ENCODE data around the gene MAP4K4. TPM values are rescaled to one million over a fixed set of nuclear protein-coding genes. Genes with fewer than 3 reads are reported as not detected.
A peak's percentile ranks its signal among the peaks of the same experiment; 100 is the strongest.

The MAP4K4 gene
- total and polyA plus RNA-seq, 7 experiments from 2014 or later = 13.6 to 138 (median 121) TPM

- H3K4me1 Mint-ChIP-seq = peaks cover 39 to 92% (median 88%) of the 10 kb centered on the region in 7 donors
- peak overlapping the region in 2 of 10 donors; percentile 7 to 42 for H3K4me3 Mint-ChIP-seq
- intact Hi-C loops (cut with micrococcal nuclease) = loop anchor here in 1 of 2 donors (1.0 kb wide), 1 partner anchor 16 kb away; no protein-coding TSS in a partner anchor
- DNase-seq (no peak), ATAC-seq (no peak)
- ChIA-PET CTCF (interaction anchor here (0.7 kb wide), 1 partner anchor 119 kb away, joined by 6 read pairs; no protein-coding TSS in a partner anchor), POLR2A (interaction anchor here (0.6 kb wide), 1 partner anchor 51 kb away, joined by 3 read pairs; no protein-coding TSS in a partner anchor)
- peak overlapping the region in 7 of 9 donors; percentile 12 to 38 (median 34) for H3K27ac Mint-ChIP-seq
- Histone ChIP-seq H3K36me3 (ENCODE audit: control insufficient read depth in 2 of 3, insufficient read depth in 3 of 3, low read length in 3 of 3) (peaks cover 0 to 6% (median 0%) of the 10 kb centered on the region in 3 experiments), H3K27me3 (ENCODE audit: control insufficient read depth in 2 of 2, insufficient read depth in 2 of 2, low read length in 2 of 2) (no peaks in the 10 kb centered on the region), H3K27ac (ENCODE audit: low read depth, low read length) (no peak overlapping the region), H3K9me3 (ENCODE audit: control insufficient read depth in 2 of 3, low read length in 3 of 3) (no peaks in the 10 kb centered on the region), H3K4me3 (ENCODE audit: low read length) (no peak overlapping the region), H3K4me1 (ENCODE audit: control insufficient read depth in 2 of 2, insufficient read depth in 2 of 2, low read length in 2 of 2) (peaks cover 5 to 30% of the 10 kb centered on the region in 2 donors)
- peaks cover 0 to 26% (median 22%) of the 10 kb centered on the region in 5 donors for H3K36me3 Mint-ChIP-seq
- no peaks in the 10 kb centered on the region for H3K27me3 Mint-ChIP-seq
- peaks cover 0 to 4% (median 0%) of the 10 kb centered on the region in 11 donors for H3K9me3 Mint-ChIP-seq
Measured at GRCh38 chr2:101807242-101807641, 109.7 kb downstream of the MAP4K4 start.

GRCh38 chr2:101808006-101808562 lies 110.6 kb downstream of the MAP4K4 start:
- peaks cover 0 to 6% (median 0%) of the 10 kb centered on the region in 3 experiments for H3K36me3 ChIP-seq (ENCODE audit: control insufficient read depth in 2 of 3, insufficient read depth in 3 of 3, low read length in 3 of 3)
- peaks cover 5 to 27% of the 10 kb centered on the region in 2 donors for H3K4me1 ChIP-seq (ENCODE audit: control insufficient read depth in 2 of 2, insufficient read depth in 2 of 2, low read length in 2 of 2)
- H3K36me3 Mint-ChIP-seq = peaks cover 0 to 26% (median 24%) of the 10 kb centered on the region in 5 donors
- no peaks in the 10 kb centered on the region for H3K27me3 Mint-ChIP-seq
- peak overlapping the region in 1 of 10 donors; percentile 9 for H3K4me3 Mint-ChIP-seq
- no peak for ATAC-seq
- H3K27ac ChIP-seq (ENCODE audit: low read depth, low read length) = no peak overlapping the region
- CTCF ChIA-PET = interaction anchor here (0.6 kb wide), 1 partner anchor 65 kb away, joined by 3 read pairs; no protein-coding TSS in a partner anchor
- no peak for DNase-seq
- no peaks in the 10 kb centered on the region for H3K9me3 ChIP-seq (ENCODE audit: control insufficient read depth in 2 of 3, low read length in 3 of 3)
- peaks cover 0 to 4% (median 0%) of the 10 kb centered on the region in 11 donors for H3K9me3 Mint-ChIP-seq
- intact Hi-C loops (cut with micrococcal nuclease) = no loop called here
- POLR2A ChIA-PET = no interaction called here
- peak overlapping the region in 2 of 9 donors; percentile 33 to 34 for H3K27ac Mint-ChIP-seq
- no peak overlapping the region for H3K4me3 ChIP-seq (ENCODE audit: low read length)
- no peaks in the 10 kb centered on the region for H3K27me3 ChIP-seq (ENCODE audit: control insufficient read depth in 2 of 2, insufficient read depth in 2 of 2, low read length in 2 of 2)
- peaks cover 36 to 89% (median 84%) of the 10 kb centered on the region in 7 donors for H3K4me1 Mint-ChIP-seq

GRCh38 chr2:101809698-101810097 lies 112.2 kb downstream of the MAP4K4 start:
- no peaks in the 10 kb centered on the region for H3K27me3 ChIP-seq (ENCODE audit: control insufficient read depth in 2 of 2, insufficient read depth in 2 of 2, low read length in 2 of 2)
- peak overlapping the region in 2 of 10 donors; percentile 27 to 39 for H3K4me3 Mint-ChIP-seq
- ChIA-PET POLR2A (interaction anchor here (0.9 kb wide), 1 partner anchor 12 kb away, joined by 4 read pairs; no protein-coding TSS in a partner anchor), CTCF (no interaction called here)
- H3K27ac ChIP-seq (ENCODE audit: low read depth, low read length) = no peak overlapping the region
- peaks cover 0 to 6% (median 0%) of the 10 kb centered on the region in 3 experiments for H3K36me3 ChIP-seq (ENCODE audit: control insufficient read depth in 2 of 3, insufficient read depth in 3 of 3, low read length in 3 of 3)
- H3K9me3 ChIP-seq (ENCODE audit: control insufficient read depth in 2 of 3, low read length in 3 of 3) = no peaks in the 10 kb centered on the region
- peaks cover 0 to 6% (median 0%) of the 10 kb centered on the region in 11 donors for H3K9me3 Mint-ChIP-seq
- no peaks in the 10 kb centered on the region for H3K27me3 Mint-ChIP-seq
- intact Hi-C loops (cut with micrococcal nuclease) = loop anchor here in 1 of 2 donors (1.0 kb wide), 1 partner anchor 8 kb away; no protein-coding TSS in a partner anchor
- peaks cover 47 to 88% (median 84%) of the 10 kb centered on the region in 7 donors for H3K4me1 Mint-ChIP-seq
- H3K4me1 ChIP-seq (ENCODE audit: control insufficient read depth in 2 of 2, insufficient read depth in 2 of 2, low read length in 2 of 2) = peaks cover 5 to 29% of the 10 kb centered on the region in 2 donors
- no peak overlapping the region for H3K4me3 ChIP-seq (ENCODE audit: low read length)
- no peak for ATAC-seq
- DNase-seq = no peak
- peaks cover 0 to 34% (median 26%) of the 10 kb centered on the region in 5 donors for H3K36me3 Mint-ChIP-seq
- peak overlapping the region in 5 of 9 donors; percentile 2 to 72 (median 25) for H3K27ac Mint-ChIP-seq

- H3K36me3 ChIP-seq (ENCODE audit: control insufficient read depth in 2 of 3, insufficient read depth in 3 of 3, low read length in 3 of 3) = peaks cover 0 to 6% (median 0%) of the 10 kb centered on the region in 3 experiments
- intact Hi-C loops (cut with micrococcal nuclease) = no loop called here
- H3K9me3 ChIP-seq (ENCODE audit: control insufficient read depth in 2 of 3, low read length in 3 of 3) = no peaks in the 10 kb centered on the region
- Mint-ChIP-seq H3K4me1 (peaks cover 43 to 91% (median 83%) of the 10 kb centered on the region in 7 donors), H3K4me3 (peak overlapping the region in 5 of 10 donors; percentile 2 to 55 (median 35)), H3K9me3 (peaks cover 0 to 6% (median 0%) of the 10 kb centered on the region in 11 donors), H3K27me3 (no peaks in the 10 kb centered on the region), H3K36me3 (peaks cover 0 to 29% (median 19%) of the 10 kb centered on the region in 5 donors), H3K27ac (peak overlapping the region in 6 of 9 donors; percentile 6 to 88 (median 47))
- H3K4me3 ChIP-seq (ENCODE audit: low read length) = no peak overlapping the region
- H3K4me1 ChIP-seq (ENCODE audit: control insufficient read depth in 2 of 2, insufficient read depth in 2 of 2, low read length in 2 of 2) = peaks cover 0 to 24% of the 10 kb centered on the region in 2 donors
- no peak for ATAC-seq
- no peak for DNase-seq
- CTCF ChIA-PET = interaction anchor here (0.6 to 2.8 kb wide), 3 partner anchors 11 to 300 kb away, joined by 3 to 8 read pairs (median 4); no protein-coding TSS in a partner anchor
- no peak overlapping the region for H3K27ac ChIP-seq (ENCODE audit: low read depth, low read length)
- H3K27me3 ChIP-seq (ENCODE audit: control insufficient read depth in 2 of 2, insufficient read depth in 2 of 2, low read length in 2 of 2) = no peaks in the 10 kb centered on the region
- POLR2A ChIA-PET = no interaction called here
Measured at GRCh38 chr2:101811226-101812015, 113.9 kb downstream of the MAP4K4 start.

GRCh38 chr2:101812226-101812625 lies 114.7 kb downstream of the MAP4K4 start:
- POLR2A ChIA-PET = no interaction called here
- Mint-ChIP-seq H3K9me3 (peaks cover 0 to 6% (median 0%) of the 10 kb centered on the region in 11 donors), H3K36me3 (peaks cover 0 to 25% (median 15%) of the 10 kb centered on the region in 5 donors), H3K4me1 (peaks cover 42 to 92% (median 84%) of the 10 kb centered on the region in 7 donors), H3K27me3 (no peaks in the 10 kb centered on the region), H3K27ac (peak overlapping the region in 3 of 9 donors; percentile 8 to 64 (median 32)), H3K4me3 (peak overlapping the region in 2 of 10 donors; percentile 2 to 41)
- CTCF ChIA-PET = interaction anchor here (1.2 to 2.8 kb wide), 2 partner anchors 10 to 19 kb away, joined by 3 to 8 read pairs; no protein-coding TSS in a partner anchor
- no peak for DNase-seq
- Histone ChIP-seq H3K9me3 (ENCODE audit: control insufficient read depth in 2 of 3, low read length in 3 of 3) (no peaks in the 10 kb centered on the region), H3K27me3 (ENCODE audit: control insufficient read depth in 2 of 2, insufficient read depth in 2 of 2, low read length in 2 of 2) (no peaks in the 10 kb centered on the region), H3K36me3 (ENCODE audit: control insufficient read depth in 2 of 3, insufficient read depth in 3 of 3, low read length in 3 of 3) (peaks cover 0 to 6% (median 0%) of the 10 kb centered on the region in 3 experiments), H3K4me3 (ENCODE audit: low read length) (no peak overlapping the region), H3K27ac (ENCODE audit: low read depth, low read length) (no peak overlapping the region), H3K4me1 (ENCODE audit: control insufficient read depth in 2 of 2, insufficient read depth in 2 of 2, low read length in 2 of 2) (peaks cover 0 to 29% of the 10 kb centered on the region in 2 donors)
- no peak for ATAC-seq
- intact Hi-C loops (cut with micrococcal nuclease) = no loop called here

- Mint-ChIP-seq H3K36me3 (peaks cover 0 to 17% (median 15%) of the 10 kb centered on the region in 5 donors), H3K9me3 (peaks cover 0 to 3% (median 0%) of the 10 kb centered on the region in 11 donors), H3K4me3 (peak overlapping the region in 4 of 10 donors; percentile 1 to 48 (median 11)), H3K4me1 (peaks cover 48 to 94% (median 90%) of the 10 kb centered on the region in 7 donors), H3K27me3 (no peaks in the 10 kb centered on the region), H3K27ac (peak overlapping the region in 8 of 9 donors; percentile 1 to 88 (median 39))
- H3K4me3 ChIP-seq (ENCODE audit: low read length) = no peak overlapping the region
- H3K4me1 ChIP-seq (ENCODE audit: control insufficient read depth in 2 of 2, insufficient read depth in 2 of 2, low read length in 2 of 2) = peaks cover 0 to 32% of the 10 kb centered on the region in 2 donors
- no peaks in the 10 kb centered on the region for H3K36me3 ChIP-seq (ENCODE audit: control insufficient read depth in 2 of 3, insufficient read depth in 3 of 3, low read length in 3 of 3)
- no peaks in the 10 kb centered on the region for H3K27me3 ChIP-seq (ENCODE audit: control insufficient read depth in 2 of 2, insufficient read depth in 2 of 2, low read length in 2 of 2)
- no peak for ATAC-seq
- POLR2A ChIA-PET = interaction anchor here (1.1 to 2.3 kb wide), 3 partner anchors 8 to 96 kb away, joined by 3 to 6 read pairs (median 3); no protein-coding TSS in a partner anchor
- intact Hi-C loops (cut with micrococcal nuclease) = loop anchor here in 1 of 2 donors (2.0 kb wide), 1 partner anchor 18 kb away; no protein-coding TSS in a partner anchor
- no peaks in the 10 kb centered on the region for H3K9me3 ChIP-seq (ENCODE audit: control insufficient read depth in 2 of 3, low read length in 3 of 3)
- DNase-seq = no peak
- H3K27ac ChIP-seq (ENCODE audit: low read depth, low read length) = no peak overlapping the region
- CTCF ChIA-PET = interaction anchor here (0.7 to 1.2 kb wide), 3 partner anchors 9 to 44 kb away, joined by 3 read pairs; no protein-coding TSS in a partner anchor
Measured at GRCh38 chr2:101814752-101815151, 117.2 kb downstream of the MAP4K4 start.
